Suprapubic skin (tissue), 4 donors: ENCODE data around the gene IL34.

Experiments used
- CTCF ChIP-seq, 2 donors: fragments of 200-600 bp in 1 of 2; fragments of 450-650 bp in 1 of 2; sonication (generic) in 1 of 2; IDR thresholded peaks; one replicate each; pipeline ENCODE4 v1.5.1; 2016 to 2019; ENCODE audit warnings: antibody characterized with exemption in 2 of 2, mild to moderate bottlenecking in 1 of 2, moderate library complexity in 1 of 2
- EP300 ChIP-seq: sonication (generic); formaldehyde crosslinking; IDR thresholded peaks from one replicate; pipeline ENCODE4 v1.6.1; 2017; ENCODE audit warnings: antibody characterized with exemption
- POLR2A ChIP-seq, 2 donors: fragments of 450-650 bp; IDR thresholded peaks; one replicate each; pipeline ENCODE4 v1.6.1; 2017; ENCODE audit warnings: antibody characterized with exemption in 2 of 2, mild to moderate bottlenecking in 2 of 2, moderate library complexity in 2 of 2
- POLR2AphosphoS5 ChIP-seq, 3 donors: sonication (generic); formaldehyde crosslinking; IDR thresholded peaks; one replicate each; pipeline ENCODE4 v1.6.1; 2017; ENCODE audit warnings: antibody characterized with exemption in 3 of 3

- TF ChIP-seq POLR2AphosphoS5 (IDR thresholded peaks at IDR 0.05) (no peak), POLR2A (IDR thresholded peaks at IDR 0.05) (no peak), CTCF (IDR thresholded peaks at IDR 0.05) (no peak), EP300 (no peak)
These were observed 40.2 kb downstream of the IL34 start for GRCh38 chr16:70686376-70687101.
